Retina (tissue), 1 donor: ENCODE data around the gene KLF2.

Source experiments
- DNase-seq: peaks from one replicate; pipeline ENCODE4 v3.0.0-alpha.2; 2016

KLF2 gene

GRCh38 chr19:16309643-16310042 lies 15.0 kb upstream of the KLF2 start:
- DNase-seq: no peak

GRCh38 chr19:16315825-16316505 lies 8.7 kb upstream of the KLF2 start:
- DNase-seq: no peak

- DNase-seq: no peak
Observed at GRCh38 chr19:16316506-16316882, 8.1 kb upstream of the KLF2 start.

- no peak for DNase-seq
Observed at GRCh38 chr19:16319481-16319880, 5.1 kb upstream of the KLF2 start.

GRCh38 chr19:16320987-16321386 lies 3.6 kb upstream of the KLF2 start:
- DNase-seq: no peak

GRCh38 chr19:16325161-16325527 lies 518 bp downstream of the KLF2 start:
- DNase-seq: no peak

GRCh38 chr19:16325641-16326400 lies 1.2 kb downstream of the KLF2 start:
- peak; percentile 30 for DNase-seq

GRCh38 chr19:16326401-16327168 lies 2.0 kb downstream of the KLF2 start:
- peak; percentile 34 for DNase-seq

- DNase-seq: no peak
Observed at GRCh38 chr19:16327169-16327475, 2.5 kb downstream of the KLF2 start.

GRCh38 chr19:16327501-16327900 lies 2.9 kb downstream of the KLF2 start:
- no peak for DNase-seq

GRCh38 chr19:16327911-16328823 lies 3.5 kb downstream of the KLF2 start:
- DNase-seq: no peak

- DNase-seq: no peak
Observed at GRCh38 chr19:16328824-16329482, 4.3 kb downstream of the KLF2 start.

GRCh38 chr19:16330368-16330801 lies 5.8 kb downstream of the KLF2 start:
- no peak for DNase-seq

- no peak for DNase-seq
Observed at GRCh38 chr19:16330806-16331690, 6.4 kb downstream of the KLF2 start.

GRCh38 chr19:16333001-16333586 lies 8.5 kb downstream of the KLF2 start:
- DNase-seq: no peak

- DNase-seq: no peak
Observed at GRCh38 chr19:16334411-16334810, 9.8 kb downstream of the KLF2 start.

GRCh38 chr19:16335226-16335625 lies 10.6 kb downstream of the KLF2 start:
- DNase-seq: no peak

GRCh38 chr19:16336571-16336970 lies 11.9 kb downstream of the KLF2 start:
- no peak for DNase-seq

- DNase-seq: no peak
Observed at GRCh38 chr19:16337809-16338469, 13.3 kb downstream of the KLF2 start.
